Left ventricle myocardium inferior (tissue), 1 donor: ENCODE data around the gene PWWP2B. TPM values are rescaled to one million over a fixed set of nuclear protein-coding genes. Genes with fewer than 3 reads are reported as not detected.

ENCODE experiments used
- DNase-seq: peaks from one replicate; pipeline ENCODE4 v3.0.0-alpha.2; 2020
- H3K27ac ChIP-seq: fragments of 200-600 bp; replicated peaks from 2 replicates; pipeline ENCODE4 v1.8.0; 2021
- H3K27me3 ChIP-seq: fragments of 200-600 bp; 2 replicates; pipeline ENCODE4 v1.8.0; 2021; ENCODE audit warnings: low read depth
- H3K36me3 ChIP-seq: fragments of 200-600 bp; 2 replicates; pipeline ENCODE4 v1.8.0; 2021
- H3K4me1 ChIP-seq: fragments of 200-600 bp; 2 replicates; pipeline ENCODE4 v1.8.0; 2021
- H3K4me3 ChIP-seq: fragments of 200-600 bp; 2 replicates; pipeline ENCODE4 v1.8.0; 2021; ENCODE audit warnings: mild to moderate bottlenecking, moderate library complexity
- H3K9me3 ChIP-seq: fragments of 200-600 bp; replicated peaks from 2 replicates; pipeline ENCODE4 v1.8.0; 2021
- CTCF ChIP-seq: fragments of 200-600 bp; IDR thresholded peaks from 2 replicates; pipeline ENCODE4 v1.8.0; 2021; ENCODE audit warnings: antibody characterized with exemption, mild to moderate bottlenecking, borderline replicate concordance
- intact Hi-C: fragments of 100-400 bp; cut with micrococcal nuclease; formaldehyde crosslinking; loops from one replicate; pipeline ENCODE4 v1.11.0; 2022
- total RNA-seq: library from RNA; stranded (reverse); fragmentation: NEBNext Ultra II Directional; extraction: Animal tissue kit (Norgen Biotek cat#: 25700); gene quantifications from one replicate; pipeline ENCODE4 v1.2.1, GENCODE V29; 2021
- donor health status: DM: no; HTN: yes; CAD: no; lungs with severe emphysema.

The PWWP2B gene
- total RNA-seq, 1 donor from 2014 or later, result 17.2 TPM

- Histone ChIP-seq H3K27ac (no peak overlapping the region), H3K36me3 (peaks cover 8% of the 10 kb centered on the region), H3K9me3 (no peaks in the 10 kb centered on the region), H3K4me3 (no peak overlapping the region), H3K27me3 (no peaks in the 10 kb centered on the region), H3K4me1 (peaks cover 10% of the 10 kb centered on the region)
- intact Hi-C loops, result loop anchor here (5.0 kb wide), 1 partner anchor 133 kb away; no protein-coding TSS in a partner anchor
- TF ChIP-seq CTCF, result no peak
- no peak for DNase-seq
Observed at GRCh38 chr10:132355297-132355696, 41.7 kb upstream of the PWWP2B start.

DNA sequence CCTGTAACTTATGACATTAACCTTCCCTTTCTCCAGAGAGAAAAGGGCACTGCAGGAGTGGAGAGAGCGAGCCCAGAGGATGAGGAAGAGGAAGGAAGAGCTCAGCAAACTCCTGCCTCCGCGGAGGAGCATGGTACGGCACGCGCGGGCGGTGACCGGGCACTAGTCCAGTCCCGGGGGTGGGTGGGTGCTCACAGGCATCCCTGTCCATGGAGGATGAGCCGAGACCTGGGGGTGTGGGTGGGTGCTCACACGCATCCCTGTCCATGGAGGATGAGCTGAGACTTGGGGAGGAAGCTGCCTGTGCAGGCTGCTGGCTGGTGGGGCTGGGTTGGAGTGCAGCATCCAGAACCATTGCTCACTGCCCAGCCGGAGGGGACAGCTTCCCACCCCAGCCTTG is 41.2 kb upstream of the PWWP2B start:
- H3K9me3 ChIP-seq, result no peaks in the 10 kb centered on the region
- no peak overlapping the region for H3K4me3 ChIP-seq
- H3K27ac ChIP-seq, result no peak overlapping the region
- no peak for DNase-seq
- no peak for TF ChIP-seq CTCF
- intact Hi-C loops, result loop anchor here (5.0 kb wide), 1 partner anchor 133 kb away; no protein-coding TSS in a partner anchor
- peaks cover 8% of the 10 kb centered on the region for H3K36me3 ChIP-seq
- peaks cover 10% of the 10 kb centered on the region for H3K4me1 ChIP-seq
- H3K27me3 ChIP-seq, result no peaks in the 10 kb centered on the region

- H3K27ac ChIP-seq, result no peak overlapping the region
- peaks cover 10% of the 10 kb centered on the region for H3K4me1 ChIP-seq
- intact Hi-C loops, result loop anchor here (5.0 kb wide), 1 partner anchor 134 kb away; no protein-coding TSS in a partner anchor
- H3K9me3 ChIP-seq, result no peaks in the 10 kb centered on the region
- TF ChIP-seq CTCF, result no peak
- no peak for DNase-seq
- no peak overlapping the region for H3K4me3 ChIP-seq
- H3K27me3 ChIP-seq, result no peaks in the 10 kb centered on the region
- peaks cover 1% of the 10 kb centered on the region for H3K36me3 ChIP-seq
Observed at GRCh38 chr10:132356621-132357195, 40.3 kb upstream of the PWWP2B start.

- Histone ChIP-seq H3K9me3 (no peaks in the 10 kb centered on the region), H3K4me1 (peaks cover 10% of the 10 kb centered on the region), H3K27ac (no peak overlapping the region), H3K36me3 (no peaks in the 10 kb centered on the region), H3K4me3 (no peak overlapping the region), H3K27me3 (no peaks in the 10 kb centered on the region)
- no peak for DNase-seq
- intact Hi-C loops, result loop anchor here (5.0 kb wide), 1 partner anchor 135 kb away; no protein-coding TSS in a partner anchor
- no peak for TF ChIP-seq CTCF
Observed at GRCh38 chr10:132357286-132358058, 39.5 kb upstream of the PWWP2B start.

DNA sequence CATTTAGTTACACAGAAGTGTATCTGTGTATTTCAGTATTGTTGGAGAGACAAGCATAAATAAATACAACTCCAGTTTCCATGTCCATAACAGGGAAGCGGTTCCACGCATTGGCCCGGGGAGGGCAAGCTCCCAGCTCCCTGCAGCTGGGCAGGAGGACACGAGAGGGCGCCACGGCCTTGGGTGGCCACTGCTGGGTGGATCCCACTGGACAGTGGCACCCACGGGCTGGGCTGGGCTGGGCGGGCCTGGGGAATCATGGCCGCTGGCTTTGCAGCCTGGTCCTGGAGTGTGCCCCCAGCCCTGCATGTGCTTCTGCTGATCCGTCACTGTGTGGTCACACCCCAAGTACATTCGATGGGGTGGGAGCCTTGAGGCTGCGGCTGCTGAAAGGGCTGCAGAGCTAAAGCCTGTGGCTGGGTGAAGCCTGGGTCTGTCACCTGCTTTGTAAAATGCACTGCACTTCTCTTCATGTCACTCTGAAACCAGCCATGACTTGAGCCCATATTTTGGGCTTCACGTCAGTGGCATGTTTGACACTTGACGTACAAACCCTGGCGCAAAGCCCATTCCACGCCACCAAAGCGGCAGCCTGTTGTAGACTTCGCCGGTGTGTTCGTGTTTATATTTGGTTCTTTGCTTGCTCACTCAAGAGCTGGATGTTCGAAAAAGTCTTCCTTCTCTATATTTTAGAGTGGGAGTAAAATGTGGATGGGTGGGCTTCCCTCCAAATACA is 37.5 kb upstream of the PWWP2B start:
- Histone ChIP-seq H3K4me3 (no peak overlapping the region), H3K4me1 (peaks cover 10% of the 10 kb centered on the region), H3K9me3 (no peaks in the 10 kb centered on the region), H3K27ac (peak overlapping the region; percentile 69), H3K27me3 (no peaks in the 10 kb centered on the region), H3K36me3 (no peaks in the 10 kb centered on the region)
- intact Hi-C loops, result loop anchor here (5.0 kb wide), 1 partner anchor 137 kb away; no protein-coding TSS in a partner anchor
- DNase-seq, result peak; percentile 62
- peak; percentile 39 for TF ChIP-seq CTCF
